Nucleus accumbens (tissue), 56 donors: ENCODE data around the gene ACVR1C.

ENCODE experiments used
- DNase-seq, 56 donors: peaks; one replicate each; lab custom pipeline; 2025; lab: John Stamatoyannopoulos, UW

Gene ACVR1C

GRCh38 chr2:157628477-157629415 is at the start of gene ACVR1C:
Gene ACVR1C, minus strand, starts transcription at chr2:157628864. Its CDS starts 220 bp downstream, at chr2:157628644.
- DNase-seq: peak in 52 of 56 donors; percentile 11 to 85 (median 68)

DNA sequence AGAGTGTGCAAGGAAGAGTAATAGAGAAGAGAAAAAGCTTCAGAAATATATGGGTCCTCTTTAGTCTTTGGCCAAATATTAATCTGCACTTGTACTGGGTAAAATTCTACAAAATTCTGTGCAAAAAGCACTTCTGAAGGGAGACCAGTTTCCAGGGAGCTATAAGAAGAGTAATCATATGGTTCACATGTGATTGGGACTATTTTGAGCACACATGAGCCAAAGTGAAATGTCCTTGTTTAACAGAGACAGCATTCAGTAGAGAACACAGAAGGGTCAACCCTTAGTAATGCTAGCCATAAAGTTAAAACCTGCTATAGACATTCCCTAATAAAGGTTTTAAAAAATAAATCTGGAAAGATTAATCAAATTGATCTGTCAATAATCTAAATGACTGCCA is 49.3 kb upstream of the ACVR1C start:
- no peak for DNase-seq

DNA sequence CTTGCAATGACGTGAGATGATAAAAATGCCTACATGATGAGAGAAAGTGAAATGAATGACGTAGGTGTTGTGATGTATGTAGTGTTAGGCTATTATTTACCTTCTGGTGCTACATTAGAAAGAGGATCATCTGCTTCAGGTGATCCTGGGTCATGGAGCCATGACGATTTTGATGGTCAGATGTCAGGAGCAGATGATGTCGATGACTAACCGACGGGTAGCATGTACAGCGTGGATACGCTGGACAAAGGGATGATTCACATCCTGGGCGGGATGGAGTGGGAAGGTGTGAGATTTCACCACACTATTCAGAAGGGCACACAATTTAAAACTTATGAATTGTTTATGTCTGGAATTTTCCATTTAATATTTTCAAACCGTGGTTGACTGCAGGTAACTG is 43.5 kb upstream of the ACVR1C start:
- DNase-seq: no peak

GRCh38 chr2:157662401-157662800 is 33.7 kb upstream of the ACVR1C start:
- no peak for DNase-seq

DNA sequence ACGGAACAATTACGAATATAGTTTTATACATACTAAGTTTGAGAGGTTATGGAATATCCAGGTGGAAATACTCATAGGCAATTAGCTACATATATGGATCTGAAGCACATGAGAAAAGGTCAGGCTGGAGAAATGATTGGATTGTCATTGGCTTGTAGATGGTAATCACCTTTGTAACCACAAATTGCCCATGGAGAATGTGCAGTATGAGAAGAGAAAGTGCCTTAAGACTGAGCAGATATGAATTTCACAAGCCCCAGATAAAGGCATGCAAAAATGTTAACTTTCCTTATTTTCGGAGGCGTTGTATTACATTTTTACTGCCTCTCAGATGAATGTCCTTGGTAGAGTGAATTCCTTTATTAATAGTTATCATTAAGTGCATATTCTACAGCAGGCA is 33.1 kb upstream of the ACVR1C start:
- DNase-seq: no peak

- DNase-seq: no peak
Observed at GRCh38 chr2:157657858-157658257, 29.2 kb upstream of the ACVR1C start.

GRCh38 chr2:157657101-157657500 is 28.4 kb upstream of the ACVR1C start:
- no peak for DNase-seq

DNA sequence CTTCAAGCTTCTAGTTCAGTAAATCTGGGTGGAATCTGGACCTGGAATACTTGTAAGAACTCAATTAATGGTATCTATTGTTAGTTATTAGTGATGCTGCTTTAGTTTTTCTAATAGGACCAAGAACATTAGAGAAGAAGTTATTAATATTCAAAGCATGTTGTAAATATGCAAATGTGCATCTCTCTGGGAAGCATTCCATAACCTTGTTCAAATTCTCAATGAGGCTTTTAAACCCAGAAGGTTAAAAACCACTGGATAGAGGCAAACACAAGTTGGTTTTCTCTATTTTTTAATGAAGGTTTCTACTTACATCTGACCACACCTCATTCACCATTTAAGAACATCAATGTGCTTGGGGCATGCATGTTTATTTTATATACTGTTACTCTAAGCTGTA is 16.1 kb upstream of the ACVR1C start:
- DNase-seq: no peak

DNA sequence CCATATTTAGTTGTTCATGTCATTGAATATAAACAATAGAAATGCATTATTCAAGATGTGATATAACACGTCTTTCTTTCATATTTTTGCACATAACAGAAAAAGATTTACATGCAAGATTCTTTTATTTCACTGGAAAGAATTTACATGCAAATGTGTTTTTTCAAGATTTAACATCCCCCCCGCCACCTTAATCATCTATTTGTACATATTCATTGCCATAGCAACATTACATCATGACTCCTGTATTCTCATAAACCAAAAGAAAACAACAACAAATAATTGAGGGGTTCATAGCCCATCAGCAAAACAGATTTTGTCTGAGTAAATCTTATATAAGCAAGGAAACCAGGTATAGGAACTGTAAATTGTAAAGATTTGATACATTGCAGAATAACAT is 3.2 kb upstream of the ACVR1C start:
- DNase-seq: no peak

- peak in 24 of 56 donors; percentile 3 to 70 (median 44) for DNase-seq
Observed at GRCh38 chr2:157627594-157628476, 829 bp downstream of the ACVR1C start.

DNA sequence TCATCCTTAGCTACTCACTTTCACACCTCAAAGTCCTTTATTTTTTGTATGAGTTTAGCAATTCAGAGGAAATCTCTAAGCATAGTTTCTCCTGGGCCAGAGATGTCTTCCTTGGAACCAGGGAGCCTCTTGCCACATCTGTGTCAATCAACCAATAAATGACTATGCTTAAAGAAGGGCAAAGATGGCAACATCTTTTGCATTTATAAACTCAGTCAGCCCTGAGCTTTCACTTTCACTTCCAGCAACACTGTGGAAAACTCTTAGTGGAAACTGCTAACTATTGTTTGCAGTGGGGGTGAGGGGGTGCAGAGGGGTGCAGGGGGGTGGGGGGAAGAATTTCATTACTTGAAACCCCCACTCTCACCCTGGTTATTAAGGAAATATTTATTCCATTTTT is 3.4 kb downstream of the ACVR1C start:
- DNase-seq: no peak

GRCh38 chr2:157620956-157621355 is 7.7 kb downstream of the ACVR1C start:
- peak in 2 of 56 donors; percentile 1 to 19 for DNase-seq

DNA sequence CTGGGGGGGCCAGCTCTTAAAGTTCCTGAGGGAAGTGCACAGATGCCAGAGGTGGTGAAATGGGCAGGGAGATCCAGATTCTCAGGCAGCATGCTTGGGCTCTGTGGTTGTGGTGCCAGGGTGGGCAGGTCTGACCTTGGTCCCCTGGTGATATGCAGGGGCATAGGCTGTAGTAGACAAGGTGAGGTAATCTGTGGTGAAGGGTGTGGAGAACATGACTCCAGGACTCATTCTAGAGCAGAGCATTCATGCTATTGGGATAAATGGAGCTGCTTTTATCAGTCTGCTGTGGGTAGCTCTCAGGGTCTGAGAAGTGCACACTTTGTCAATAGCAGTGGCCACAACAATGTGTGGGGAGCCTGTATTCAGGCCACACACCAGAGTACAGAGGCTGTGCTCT is 16.9 kb downstream of the ACVR1C start:
- DNase-seq: no peak

DNA sequence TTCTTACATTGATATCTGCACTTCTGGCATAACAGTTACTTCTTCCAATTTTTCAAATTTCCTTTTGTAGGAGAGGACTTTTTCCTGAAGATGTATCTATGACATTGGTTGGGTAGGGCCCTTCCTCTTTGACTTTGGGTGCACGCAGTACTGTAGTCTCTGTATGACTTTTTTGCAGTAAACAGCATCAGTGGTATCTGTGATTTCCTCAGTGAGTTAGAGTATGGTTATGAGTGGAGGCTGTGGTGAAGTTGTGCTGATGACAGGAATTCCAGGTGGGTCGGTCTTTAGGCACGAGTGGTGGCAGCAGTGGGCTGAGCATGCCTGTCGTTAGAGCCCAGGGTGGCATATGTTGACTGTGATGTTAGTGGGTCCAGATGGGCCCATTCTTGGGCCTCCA is 17.6 kb downstream of the ACVR1C start:
- DNase-seq: no peak

- no peak for DNase-seq
Observed at GRCh38 chr2:157606534-157606933, 22.1 kb downstream of the ACVR1C start.

- no peak for DNase-seq
Observed at GRCh38 chr2:157603198-157603597, 25.5 kb downstream of the ACVR1C start.

DNA sequence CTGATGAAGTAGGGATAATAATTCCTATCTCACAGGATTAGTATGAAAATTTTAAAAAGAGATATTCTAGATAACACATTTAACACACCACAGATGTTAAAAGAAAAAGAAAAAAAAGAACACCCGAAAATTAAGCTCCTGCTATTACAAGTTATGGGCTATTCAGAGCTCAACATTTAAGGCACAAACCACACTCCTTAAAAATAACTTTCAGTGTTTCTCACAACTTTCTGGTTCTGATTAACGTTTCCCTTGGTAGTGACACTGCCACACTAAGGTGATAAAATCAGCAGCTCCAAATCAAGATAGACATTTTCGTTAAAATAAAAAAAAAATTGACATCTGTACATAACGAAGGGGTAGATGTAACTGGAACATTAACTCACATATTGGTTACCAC is 26.9 kb downstream of the ACVR1C start:
- DNase-seq: no peak

DNA sequence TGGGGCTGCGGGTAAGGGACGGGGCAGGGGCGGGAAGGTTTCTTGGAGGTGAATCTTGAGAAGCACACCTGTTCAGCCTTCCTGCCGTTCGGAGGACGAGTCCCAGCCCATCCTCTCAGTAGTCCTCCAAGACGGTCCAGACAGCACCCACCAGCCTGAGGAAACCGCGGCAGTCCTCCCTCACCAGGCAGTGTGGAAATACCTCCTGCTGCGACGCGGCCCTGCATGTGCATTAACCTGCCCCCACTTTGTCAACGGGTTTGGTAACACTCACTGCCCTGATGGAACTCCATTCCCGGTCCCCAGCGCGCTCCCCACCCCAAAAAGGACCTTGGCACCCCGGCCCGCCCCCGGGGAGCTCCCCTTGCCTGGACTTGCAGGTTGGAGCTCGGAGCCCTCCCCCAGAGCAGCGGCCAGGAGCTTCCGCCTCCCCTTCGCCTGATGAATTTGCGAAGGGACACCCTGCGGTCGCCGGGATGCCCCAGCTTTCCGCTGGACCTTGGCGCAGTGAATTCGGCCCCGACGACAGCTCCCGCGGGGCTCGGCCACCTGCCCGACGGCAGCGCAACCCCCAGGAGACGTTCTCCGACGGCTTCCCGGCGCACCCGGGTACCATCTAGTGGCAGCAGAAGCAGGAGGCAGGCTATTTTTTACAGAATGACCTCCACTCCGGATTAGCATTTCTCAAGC is 31.5 kb downstream of the ACVR1C start:
- peak in 35 of 56 donors; percentile 1 to 65 (median 20) for DNase-seq

- DNase-seq: peak in 1 of 56 donors; percentile 15
Observed at GRCh38 chr2:157593411-157593810, 35.3 kb downstream of the ACVR1C start.

DNA sequence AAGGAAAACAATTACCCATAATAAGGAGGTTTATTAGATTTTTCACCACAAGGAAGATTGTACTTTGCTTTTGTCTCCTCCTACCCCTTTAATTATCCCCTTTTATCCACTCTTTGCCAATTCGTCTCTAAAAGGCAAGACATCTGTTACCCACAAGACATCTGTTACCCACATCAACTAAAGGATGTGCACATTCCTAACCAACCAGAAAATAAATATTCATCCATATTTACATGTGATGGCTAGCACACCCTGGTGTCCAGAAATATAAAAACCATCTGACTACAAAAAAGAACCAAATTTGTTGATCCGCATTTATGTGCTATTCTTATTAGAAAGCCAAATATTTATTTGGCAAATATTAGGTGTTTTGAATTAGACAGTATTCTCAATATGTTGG is 35.7 kb downstream of the ACVR1C start:
- DNase-seq: no peak

DNA sequence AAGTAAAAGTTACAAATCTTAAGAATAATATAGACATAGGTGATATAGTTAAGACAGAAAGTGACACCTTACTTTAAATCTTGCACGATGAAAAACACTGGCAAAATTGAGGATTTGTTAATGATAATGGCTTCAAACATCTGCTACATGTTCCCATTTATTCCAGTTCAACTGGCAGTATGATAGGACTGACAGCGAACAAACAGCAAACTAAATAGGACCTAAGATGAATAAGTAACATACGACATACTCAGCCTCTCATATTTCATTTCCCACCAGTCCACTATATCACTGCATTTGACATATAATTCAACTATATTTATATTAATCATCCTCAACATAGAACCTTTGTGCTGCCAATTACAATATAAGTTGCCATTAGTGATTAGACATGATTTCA is 36.3 kb downstream of the ACVR1C start:
- DNase-seq: no peak
